Measurements from ENCODE around the gene TUBA3C. TPM values are rescaled to one million over a fixed set of nuclear protein-coding genes. Genes with fewer than 3 reads are reported as not detected.

The TUBA3C gene
- total RNA-seq, 1 donor from 2014 or later, result not detected

DNA sequence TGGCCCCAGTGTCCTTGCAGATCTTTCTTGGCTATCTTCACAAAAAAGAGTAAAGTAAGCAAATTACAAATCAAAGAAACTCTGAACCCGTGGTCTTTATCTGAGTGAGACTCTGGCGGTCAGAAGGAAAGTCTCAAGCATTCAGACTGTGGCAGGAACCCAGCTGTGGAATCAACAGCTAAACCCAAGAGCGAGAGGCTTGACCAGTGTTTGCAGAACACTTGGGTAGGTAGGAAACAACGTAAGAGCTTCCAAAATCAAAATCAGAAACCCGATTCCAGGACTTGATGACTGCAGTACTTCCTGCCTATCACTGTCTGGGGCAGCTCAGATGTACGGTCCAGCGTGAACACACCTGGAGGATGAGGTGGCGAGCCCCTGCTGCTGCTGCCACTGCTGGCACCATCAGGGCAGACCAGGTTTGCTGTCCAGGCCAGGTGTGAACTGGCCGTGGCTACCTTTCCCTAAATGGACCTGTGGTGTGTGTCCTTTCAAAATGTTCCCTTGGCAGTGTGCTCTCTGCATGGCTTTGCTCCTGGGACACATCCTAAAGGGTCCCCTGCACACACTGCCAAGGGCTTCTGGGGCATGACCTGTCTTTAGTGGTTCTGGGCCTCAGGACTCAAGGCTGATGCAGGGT lies 9.5 kb downstream of the TUBA3C start:
- H3K27ac Mint-ChIP-seq (ENCODE audit: unreplicated experiment), result no peak overlapping the region
- H3K4me3 Mint-ChIP-seq (ENCODE audit: unreplicated experiment), result no peak overlapping the region
- H3K4me1 Mint-ChIP-seq (ENCODE audit: low read depth, unreplicated experiment), result no peaks in the 10 kb centered on the region
- H3K36me3 Mint-ChIP-seq (ENCODE audit: unreplicated experiment), result peaks cover 3% of the 10 kb centered on the region
- DNase-seq, result no peak
- peaks cover 20% of the 10 kb centered on the region for H3K9me3 Mint-ChIP-seq (ENCODE audit: unreplicated experiment)
- H3K27me3 Mint-ChIP-seq (ENCODE audit: unreplicated experiment), result peaks cover 3% of the 10 kb centered on the region
- TF ChIP-seq, protein P1, sequence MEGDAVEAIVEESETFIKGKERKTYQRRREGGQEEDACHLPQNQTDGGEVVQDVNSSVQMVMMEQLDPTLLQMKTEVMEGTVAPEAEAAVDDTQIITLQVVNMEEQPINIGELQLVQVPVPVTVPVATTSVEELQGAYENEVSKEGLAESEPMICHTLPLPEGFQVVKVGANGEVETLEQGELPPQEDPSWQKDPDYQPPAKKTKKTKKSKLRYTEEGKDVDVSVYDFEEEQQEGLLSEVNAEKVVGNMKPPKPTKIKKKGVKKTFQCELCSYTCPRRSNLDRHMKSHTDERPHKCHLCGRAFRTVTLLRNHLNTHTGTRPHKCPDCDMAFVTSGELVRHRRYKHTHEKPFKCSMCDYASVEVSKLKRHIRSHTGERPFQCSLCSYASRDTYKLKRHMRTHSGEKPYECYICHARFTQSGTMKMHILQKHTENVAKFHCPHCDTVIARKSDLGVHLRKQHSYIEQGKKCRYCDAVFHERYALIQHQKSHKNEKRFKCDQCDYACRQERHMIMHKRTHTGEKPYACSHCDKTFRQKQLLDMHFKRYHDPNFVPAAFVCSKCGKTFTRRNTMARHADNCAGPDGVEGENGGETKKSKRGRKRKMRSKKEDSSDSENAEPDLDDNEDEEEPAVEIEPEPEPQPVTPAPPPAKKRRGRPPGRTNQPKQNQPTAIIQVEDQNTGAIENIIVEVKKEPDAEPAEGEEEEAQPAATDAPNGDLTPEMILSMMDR (IDR thresholded peaks at IDR 0.05; ENCODE audit: partially characterized antibody, unreplicated experiment), result no peak

DNA sequence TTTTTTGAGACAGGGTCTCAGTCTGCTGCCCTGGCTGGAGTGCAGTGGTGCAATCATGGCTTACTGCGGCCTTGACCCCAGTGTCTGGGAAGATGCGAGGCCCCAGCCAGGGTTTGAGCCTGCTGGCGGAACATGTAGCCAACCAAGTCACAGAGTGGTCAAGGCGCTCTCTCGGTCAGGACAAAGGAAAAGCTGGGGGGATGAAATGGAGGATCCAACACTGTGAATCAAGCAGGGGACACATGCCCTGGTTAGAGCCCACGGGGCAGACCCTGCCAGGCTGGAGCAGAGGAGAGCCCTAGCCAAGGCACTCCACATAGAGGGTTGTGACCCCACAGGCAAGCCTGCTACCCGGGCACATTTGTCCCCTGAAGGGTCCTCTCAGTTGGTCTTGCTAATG lies 10.1 kb downstream of the TUBA3C start:
- no peaks in the 10 kb centered on the region for H3K4me1 Mint-ChIP-seq (ENCODE audit: low read depth, unreplicated experiment)
- no peak for DNase-seq
- H3K36me3 Mint-ChIP-seq (ENCODE audit: unreplicated experiment), result peaks cover 3% of the 10 kb centered on the region
- H3K27me3 Mint-ChIP-seq (ENCODE audit: unreplicated experiment), result peaks cover 3% of the 10 kb centered on the region
- H3K27ac Mint-ChIP-seq (ENCODE audit: unreplicated experiment), result no peak overlapping the region
- peaks cover 21% of the 10 kb centered on the region for H3K9me3 Mint-ChIP-seq (ENCODE audit: unreplicated experiment)
- no peak overlapping the region for H3K4me3 Mint-ChIP-seq (ENCODE audit: unreplicated experiment)
- TF ChIP-seq, protein P1 (IDR thresholded peaks at IDR 0.05; ENCODE audit: partially characterized antibody, unreplicated experiment), result no peak

DNA sequence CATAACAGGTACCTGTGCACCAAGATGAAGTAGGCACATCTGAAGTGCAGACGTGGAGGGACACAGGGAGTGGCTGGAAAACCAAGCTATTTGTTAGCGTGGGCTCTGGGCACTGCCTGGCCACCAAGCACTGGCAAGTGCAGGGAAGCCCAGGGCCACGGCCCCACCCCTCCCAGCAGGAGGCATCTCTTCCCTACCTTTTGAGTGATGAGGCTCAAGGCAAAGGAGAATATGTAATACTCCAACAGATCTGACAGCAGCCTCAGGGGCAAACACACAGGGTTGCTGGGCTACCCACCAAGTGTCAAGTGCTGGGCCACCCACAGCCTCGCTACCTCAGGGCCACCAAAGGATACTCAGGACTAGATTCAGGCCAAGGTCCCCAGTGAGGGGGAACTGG lies 11.6 kb downstream of the TUBA3C start:
- Mint-ChIP-seq H3K36me3 (ENCODE audit: unreplicated experiment) (no peaks in the 10 kb centered on the region), H3K4me1 (ENCODE audit: low read depth, unreplicated experiment) (no peaks in the 10 kb centered on the region), H3K27me3 (ENCODE audit: unreplicated experiment) (peaks cover 3% of the 10 kb centered on the region), H3K4me3 (ENCODE audit: unreplicated experiment) (no peak overlapping the region), H3K9me3 (ENCODE audit: unreplicated experiment) (peaks cover 21% of the 10 kb centered on the region), H3K27ac (ENCODE audit: unreplicated experiment) (no peak overlapping the region)
- no peak for DNase-seq
- TF ChIP-seq, protein P1 (IDR thresholded peaks at IDR 0.05; ENCODE audit: partially characterized antibody, unreplicated experiment), result no peak

DNA sequence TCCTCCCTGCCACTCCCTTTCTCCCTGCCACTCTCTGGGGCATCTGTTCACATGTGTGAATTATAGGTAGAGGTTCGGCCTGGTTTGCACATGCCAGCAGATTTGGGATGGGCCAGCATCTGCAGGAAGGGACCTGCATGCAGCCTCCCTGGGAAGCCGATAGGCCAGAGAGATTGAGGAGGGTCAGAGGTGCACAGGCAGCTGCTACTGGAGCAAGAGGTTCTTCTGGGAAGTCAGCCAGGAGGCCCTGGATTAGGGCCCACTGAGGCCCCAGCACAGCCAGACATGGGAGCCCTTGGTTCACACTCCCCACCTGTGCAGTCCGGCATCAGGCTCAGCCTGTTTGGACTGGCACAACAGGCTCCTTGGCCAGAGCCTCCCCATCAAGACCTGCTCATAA lies 12.1 kb downstream of the TUBA3C start:
- H3K27ac Mint-ChIP-seq (ENCODE audit: unreplicated experiment), result no peak overlapping the region
- TF ChIP-seq, protein P1 (IDR thresholded peaks at IDR 0.05; ENCODE audit: partially characterized antibody, unreplicated experiment), result no peak
- no peaks in the 10 kb centered on the region for H3K36me3 Mint-ChIP-seq (ENCODE audit: unreplicated experiment)
- H3K27me3 Mint-ChIP-seq (ENCODE audit: unreplicated experiment), result peaks cover 3% of the 10 kb centered on the region
- DNase-seq, result no peak
- peaks cover 18% of the 10 kb centered on the region for H3K9me3 Mint-ChIP-seq (ENCODE audit: unreplicated experiment)
- no peak overlapping the region for H3K4me3 Mint-ChIP-seq (ENCODE audit: unreplicated experiment)
- no peaks in the 10 kb centered on the region for H3K4me1 Mint-ChIP-seq (ENCODE audit: low read depth, unreplicated experiment)

DNA sequence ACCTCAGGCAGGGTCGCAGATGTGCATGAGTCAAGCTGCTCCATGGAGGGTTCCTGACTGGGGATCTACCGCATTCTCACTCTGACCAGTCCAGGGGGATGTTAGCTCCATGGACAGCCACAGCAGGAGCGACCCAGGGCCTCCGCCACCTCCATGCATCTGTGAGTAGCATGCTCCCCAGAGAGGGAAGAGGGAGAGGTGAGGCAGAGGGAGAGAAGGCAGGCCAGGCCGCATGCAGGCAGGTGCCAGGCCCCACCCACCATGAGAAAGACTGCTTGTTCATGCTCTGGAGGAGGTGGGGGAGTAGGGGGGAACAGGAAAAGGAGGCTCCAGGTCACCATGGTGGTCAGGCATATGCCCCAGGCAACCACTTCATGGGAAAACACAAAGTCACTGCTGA lies 20.3 kb downstream of the TUBA3C start:
- DNase-seq, result no peak
- Mint-ChIP-seq H3K27ac (ENCODE audit: unreplicated experiment) (no peak overlapping the region), H3K36me3 (ENCODE audit: unreplicated experiment) (peaks cover 5% of the 10 kb centered on the region), H3K4me3 (ENCODE audit: unreplicated experiment) (no peak overlapping the region), H3K4me1 (ENCODE audit: low read depth, unreplicated experiment) (no peaks in the 10 kb centered on the region), H3K9me3 (ENCODE audit: unreplicated experiment) (peaks cover 27% of the 10 kb centered on the region), H3K27me3 (ENCODE audit: unreplicated experiment) (peaks cover 8% of the 10 kb centered on the region)
- TF ChIP-seq, protein P1 (IDR thresholded peaks at IDR 0.05; ENCODE audit: partially characterized antibody, unreplicated experiment), result no peak
